Measurements from ENCODE around the gene NOS1AP. TPM values are rescaled to one million over a fixed set of nuclear protein-coding genes. Genes with fewer than 3 reads are reported as not detected.

NOS1AP gene
- total RNA-seq, 1 donor: 0.43 TPM

DNA sequence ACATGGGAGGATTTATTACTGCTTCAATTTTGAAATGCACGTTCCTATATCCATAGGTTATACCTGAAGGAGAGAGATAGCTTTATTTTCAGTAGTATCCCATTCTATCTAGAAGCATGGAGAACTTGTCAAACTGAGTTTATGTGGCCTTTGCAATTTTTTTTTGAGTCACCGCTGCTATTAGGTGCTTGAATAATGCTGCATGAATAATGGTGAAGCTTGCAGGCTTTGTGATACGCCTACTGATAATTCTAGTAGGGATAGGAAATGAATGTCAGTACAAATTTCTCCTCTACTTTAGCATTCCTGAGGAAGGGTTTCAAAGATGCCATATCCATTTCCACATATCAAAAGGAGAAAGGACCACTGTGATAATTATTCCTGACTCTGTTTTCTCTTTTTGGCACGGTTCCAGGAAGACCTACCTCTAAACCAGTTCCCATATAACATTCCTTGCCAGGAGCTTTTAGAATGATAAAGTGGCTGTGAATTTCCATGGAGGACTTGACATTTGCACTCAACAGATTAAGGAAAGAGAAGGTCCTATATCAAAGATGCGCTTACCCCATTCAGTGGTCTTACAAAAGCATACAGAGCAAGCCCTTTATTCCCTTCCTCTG is 223.7 kb downstream of the NOS1AP start:
- TF ChIP-seq, protein P1, sequence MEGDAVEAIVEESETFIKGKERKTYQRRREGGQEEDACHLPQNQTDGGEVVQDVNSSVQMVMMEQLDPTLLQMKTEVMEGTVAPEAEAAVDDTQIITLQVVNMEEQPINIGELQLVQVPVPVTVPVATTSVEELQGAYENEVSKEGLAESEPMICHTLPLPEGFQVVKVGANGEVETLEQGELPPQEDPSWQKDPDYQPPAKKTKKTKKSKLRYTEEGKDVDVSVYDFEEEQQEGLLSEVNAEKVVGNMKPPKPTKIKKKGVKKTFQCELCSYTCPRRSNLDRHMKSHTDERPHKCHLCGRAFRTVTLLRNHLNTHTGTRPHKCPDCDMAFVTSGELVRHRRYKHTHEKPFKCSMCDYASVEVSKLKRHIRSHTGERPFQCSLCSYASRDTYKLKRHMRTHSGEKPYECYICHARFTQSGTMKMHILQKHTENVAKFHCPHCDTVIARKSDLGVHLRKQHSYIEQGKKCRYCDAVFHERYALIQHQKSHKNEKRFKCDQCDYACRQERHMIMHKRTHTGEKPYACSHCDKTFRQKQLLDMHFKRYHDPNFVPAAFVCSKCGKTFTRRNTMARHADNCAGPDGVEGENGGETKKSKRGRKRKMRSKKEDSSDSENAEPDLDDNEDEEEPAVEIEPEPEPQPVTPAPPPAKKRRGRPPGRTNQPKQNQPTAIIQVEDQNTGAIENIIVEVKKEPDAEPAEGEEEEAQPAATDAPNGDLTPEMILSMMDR (IDR thresholded peaks at IDR 0.05; ENCODE audit: insufficient read depth, low read depth, low read length): no peak

DNA sequence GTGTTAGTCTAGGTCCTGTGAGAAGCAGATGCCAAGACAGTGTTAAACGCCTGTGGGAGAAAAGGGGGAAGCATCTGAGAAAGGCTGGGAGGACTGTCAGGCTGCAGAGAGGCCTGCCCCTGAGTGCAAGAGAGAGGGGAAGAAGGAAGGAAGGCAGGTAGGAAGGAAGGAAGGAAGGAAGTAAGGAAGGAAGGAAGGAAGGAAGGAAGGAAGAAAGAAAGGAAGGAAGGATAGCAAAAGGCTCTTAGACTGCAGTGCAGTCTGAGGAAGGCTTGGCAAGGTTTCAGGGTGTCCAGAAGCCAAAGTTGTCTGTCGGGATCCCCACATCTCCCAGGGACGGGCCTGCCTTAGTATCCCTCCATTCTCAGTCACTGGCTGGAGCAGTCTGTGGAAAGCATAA is 224.5 kb downstream of the NOS1AP start:
- TF ChIP-seq, protein P1 (IDR thresholded peaks at IDR 0.05; ENCODE audit: insufficient read depth, low read depth, low read length): no peak
- no peak for DNase-seq (ENCODE audit: low read depth)
- no peak overlapping the region for H3K4me3 ChIP-seq (ENCODE audit: low read depth, low read length)

More for the DNA sequence above, 223.7 kb downstream of the NOS1AP start:
- H3K4me3 ChIP-seq (ENCODE audit: low read depth, low read length): no peak overlapping the region
- no peak for DNase-seq (ENCODE audit: low read depth)

DNA sequence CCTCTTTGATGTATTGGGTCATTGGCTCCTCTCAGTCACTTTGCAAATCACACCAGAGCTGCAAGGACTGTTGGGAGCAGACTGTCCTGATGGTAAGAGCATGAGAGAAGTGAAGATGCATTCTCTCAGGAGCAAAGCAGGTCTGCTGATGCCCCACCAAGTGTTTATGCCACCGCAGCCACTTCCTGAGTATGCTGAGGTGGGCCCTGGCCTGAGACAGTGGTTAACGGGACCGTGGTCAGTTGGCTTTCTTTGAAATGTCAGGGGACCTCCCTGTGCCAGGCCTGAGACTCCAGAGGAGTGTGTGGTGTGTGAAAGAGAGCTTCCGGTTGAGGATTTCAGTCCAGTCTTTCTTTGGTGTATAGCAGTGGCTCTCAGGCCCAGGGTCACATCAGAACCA is 227.7 kb downstream of the NOS1AP start:
- TF ChIP-seq, protein P1 (IDR thresholded peaks at IDR 0.05; ENCODE audit: insufficient read depth, low read depth, low read length): no peak
- no peak overlapping the region for H3K4me3 ChIP-seq (ENCODE audit: low read depth, low read length)
- no peak for DNase-seq (ENCODE audit: low read depth)

DNA sequence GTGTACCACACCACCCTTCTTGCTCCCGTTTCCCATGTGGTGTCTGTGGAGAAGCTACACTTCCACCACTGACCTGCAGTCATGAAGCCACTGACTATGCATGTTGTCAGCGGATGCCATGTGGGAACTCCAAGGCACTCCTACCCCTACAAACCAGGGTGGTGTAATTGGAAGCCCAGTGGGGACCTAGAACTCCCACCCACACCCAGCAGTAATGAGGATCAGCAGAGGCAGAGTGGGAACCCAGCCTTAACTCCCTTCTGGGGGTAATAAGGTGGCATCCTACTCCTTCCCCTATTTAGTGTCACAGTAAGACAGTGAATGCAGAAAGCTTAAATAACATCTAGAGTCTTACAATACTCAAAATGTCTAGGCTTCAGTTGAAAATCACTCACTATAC is 228.8 kb downstream of the NOS1AP start:
- no peak overlapping the region for H3K4me3 ChIP-seq (ENCODE audit: low read depth, low read length)
- no peak for DNase-seq (ENCODE audit: low read depth)
- TF ChIP-seq, protein P1 (IDR thresholded peaks at IDR 0.05; ENCODE audit: insufficient read depth, low read depth, low read length): no peak

- TF ChIP-seq, protein P1 (IDR thresholded peaks at IDR 0.05; ENCODE audit: insufficient read depth, low read depth, low read length): no peak
- H3K4me3 ChIP-seq (ENCODE audit: low read depth, low read length): no peak overlapping the region
- DNase-seq (ENCODE audit: low read depth): no peak
Measured at GRCh38 chr1:162299018-162299417, 229.5 kb downstream of the NOS1AP start.

DNA sequence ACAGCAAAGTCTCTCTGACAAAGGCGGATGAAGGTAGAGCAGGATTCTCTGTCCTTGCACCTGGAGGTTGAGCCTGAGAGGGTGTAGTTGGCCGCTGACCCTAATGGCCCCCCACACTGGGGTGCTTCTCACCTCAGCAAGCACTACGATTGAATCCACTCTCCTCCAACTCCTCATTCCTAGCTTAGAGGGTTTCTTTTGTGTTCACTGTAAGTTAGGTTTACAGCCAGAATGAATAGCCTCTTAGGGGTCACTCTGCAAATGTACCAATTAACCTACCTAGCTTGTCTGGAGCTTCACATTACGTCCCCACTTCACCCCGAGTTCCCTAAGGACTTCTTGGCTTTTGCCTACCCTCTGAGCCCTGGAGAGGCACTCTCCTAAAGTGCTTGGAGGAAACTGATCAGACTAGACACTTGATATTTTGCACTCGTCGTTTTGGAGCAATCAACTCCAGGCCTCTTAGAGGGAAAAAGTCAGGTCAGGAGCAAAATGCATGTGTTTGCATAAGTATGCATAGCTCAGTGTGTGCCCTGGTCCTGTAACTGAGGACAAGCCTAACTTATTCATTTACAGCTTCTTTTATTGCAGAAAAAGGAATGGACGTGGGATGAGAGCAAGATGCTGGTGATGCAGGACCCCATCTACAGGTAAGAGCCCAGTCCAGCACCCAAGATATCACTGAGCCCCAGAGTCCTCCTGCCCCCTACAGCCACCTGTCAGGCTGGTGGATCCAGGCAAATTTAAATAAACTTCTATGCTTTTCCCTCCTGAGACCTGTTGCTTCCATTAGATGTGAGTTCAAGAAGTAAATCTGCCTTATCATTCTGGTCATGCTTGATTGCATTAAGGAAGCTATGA is 230.8 kb downstream of the NOS1AP start:
- TF ChIP-seq, protein P1 (IDR thresholded peaks at IDR 0.05; ENCODE audit: insufficient read depth, low read depth, low read length): no peak
- no peak for DNase-seq (ENCODE audit: low read depth)
- no peak overlapping the region for H3K4me3 ChIP-seq (ENCODE audit: low read depth, low read length)
